HG02970 (cell line): ENCODE measurements around the gene NGEF.
A peak's percentile ranks its signal among the peaks of the same experiment; 100 is the strongest.
"Not testable (repeated sequence)": the region's sequence is repeated elsewhere in the genome, so short reads cannot be mapped to it uniquely, and the experiment has no call there.

Source experiments
- ATAC-seq: cut with Tn5 transposase; IDR thresholded peaks from one replicate; pipeline ENCODE4 v1.9.1; 2021; ENCODE audit warnings: mild to moderate bottlenecking, moderate library complexity, moderate number of reproducible peaks; ENCODE audit not compliant: unreplicated experiment, low FRiP score

Gene NGEF

GRCh38 chr2:232854082-232854481, 159.0 kb downstream of the NGEF start:
- no peak for ATAC-seq

- ATAC-seq: no peak
Observed at GRCh38 chr2:232852676-232853075, 160.4 kb downstream of the NGEF start.

GRCh38 chr2:232852081-232852480, 161.0 kb downstream of the NGEF start:
- ATAC-seq: not testable (repeated sequence)

GRCh38 chr2:232850039-232850438, 163.0 kb downstream of the NGEF start:
- no peak for ATAC-seq

GRCh38 chr2:232846055-232846454, 167.0 kb downstream of the NGEF start:
- no peak for ATAC-seq

GRCh38 chr2:232843834-232844233, 169.2 kb downstream of the NGEF start:
- ATAC-seq: no peak

- no peak for ATAC-seq
Observed at GRCh38 chr2:232842689-232843088, 170.4 kb downstream of the NGEF start.

- no peak for ATAC-seq
Observed at GRCh38 chr2:232839411-232840079, 173.5 kb downstream of the NGEF start.

GRCh38 chr2:232838406-232838874, 174.6 kb downstream of the NGEF start:
- ATAC-seq: peak; percentile 82

- no peak for ATAC-seq
Observed at GRCh38 chr2:232836934-232837333, 176.1 kb downstream of the NGEF start.

GRCh38 chr2:232835687-232836208, 177.3 kb downstream of the NGEF start:
- ATAC-seq: no peak

GRCh38 chr2:232833830-232834229, 179.2 kb downstream of the NGEF start:
- no peak for ATAC-seq

- ATAC-seq: no peak
Observed at GRCh38 chr2:232831496-232831895, 181.6 kb downstream of the NGEF start.

GRCh38 chr2:232829988-232830387, 183.1 kb downstream of the NGEF start:
- ATAC-seq: no peak
